HepG2 (cell line): ENCODE measurements around the gene CNKSR3. TPM values are rescaled to one million over a fixed set of nuclear protein-coding genes. Genes with fewer than 3 reads are reported as not detected.

Experiments used
- AGO1 ChIP-seq: fragments of 200-400 bp; formaldehyde crosslinking; IDR thresholded peaks from 2 replicates; pipeline ENCODE4 v1.6.1; 2017; ENCODE audit warnings: mild to moderate bottlenecking, low read depth, low read length, moderate library complexity; ENCODE audit not compliant: poor library complexity, severe bottlenecking
- EZH2 ChIP-seq: conservative IDR thresholded peaks from 2 replicates; pipeline ENCODE4 v1.6.1; 2012; ENCODE audit warnings: mild to moderate bottlenecking, low read depth, low read length, moderate library complexity
- FOXA3 ChIP-seq: IDR thresholded peaks from 2 replicates; pipeline ENCODE4 v1.6.1; 2016; ENCODE audit warnings: missing genetic modification reagents, missing compliant biosample characterization
- HES4 ChIP-seq: sonication (generic); formaldehyde crosslinking; IDR thresholded peaks from 2 replicates; pipeline ENCODE4 v1.9.0; 2021; ENCODE audit warnings: mild to moderate bottlenecking, missing genetic modification reagents, borderline replicate concordance
- HNRNPLL ChIP-seq: fragments of 200-400 bp; formaldehyde crosslinking; IDR thresholded peaks from 2 replicates; pipeline ENCODE4 v1.6.1; 2017; ENCODE audit warnings: mild to moderate bottlenecking, low read depth, low read length; ENCODE audit not compliant: poor library complexity, severe bottlenecking
- KDM3A ChIP-seq: IDR thresholded peaks from 2 replicates; pipeline ENCODE4 v1.6.1; 2018; ENCODE audit warnings: low read depth, missing compliant biosample characterization
- KLF16 ChIP-seq, 2 experiments: sonication (generic) in 1 of 2; formaldehyde crosslinking in 1 of 2; IDR thresholded peaks; 2 replicates each; pipeline versions ENCODE4 v1.6.1 to v1.8.0; 2016 to 2023; ENCODE audit warnings: missing genetic modification reagents in 2 of 2, missing compliant biosample characterization in 1 of 2
- MAF1 ChIP-seq: sonication (generic); formaldehyde crosslinking; IDR thresholded peaks from 2 replicates; pipeline ENCODE4 v1.5.0; 2020; ENCODE audit warnings: missing genetic modification reagents, borderline replicate concordance
- NFYB ChIP-seq: sonication (generic); formaldehyde crosslinking; IDR thresholded peaks from 2 replicates; pipeline ENCODE4 v1.4.0; 2020; ENCODE audit warnings: missing genetic modification reagents
- TBL1XR1 ChIP-seq: fragments of 150-350 bp; IDR thresholded peaks from 2 replicates; pipeline ENCODE4 v1.6.1; 2014; ENCODE audit warnings: borderline replicate concordance, low read length; ENCODE audit not compliant: partially characterized antibody
- ZKSCAN5 ChIP-seq: sonication (generic); formaldehyde crosslinking; IDR thresholded peaks from 2 replicates; pipeline ENCODE4 v1.5.1; 2020; ENCODE audit warnings: mild to moderate bottlenecking, missing genetic modification reagents
- ZNF207 ChIP-seq: fragments of 450-650 bp; IDR thresholded peaks from 2 replicates; pipeline ENCODE4 v1.6.1; 2016; ENCODE audit warnings: antibody characterized with exemption, borderline replicate concordance
- ZNF225 ChIP-seq: sonication (generic); formaldehyde crosslinking; IDR thresholded peaks from 2 replicates; pipeline ENCODE4 v1.4.0; 2020; ENCODE audit warnings: mild to moderate bottlenecking, missing genetic modification reagents
- ZNF558 ChIP-seq: sonication (generic); formaldehyde crosslinking; IDR thresholded peaks from 2 replicates; pipeline ENCODE4 v1.9.0; 2022; ENCODE audit warnings: mild to moderate bottlenecking, missing genetic modification reagents, borderline replicate concordance
- ZNF768 ChIP-seq: sonication (generic); formaldehyde crosslinking; IDR thresholded peaks from 2 replicates; pipeline ENCODE4 v1.4.0; 2020; ENCODE audit warnings: missing genetic modification reagents
- polyA plus RNA-seq, 8 experiments: library from polyadenylated mRNA; depleted of rRNA in 3 of 8; stranded (reverse) in 7 of 8; unstranded in 1 of 8; fragments of >200 nt; fragmentation: Illumina TruSeq in 4 of 8; extraction: Trizol in 4 of 8; gene quantifications; 2 replicates each; pipeline versions ENCODE4 v1.2.1 to v1.2.3, GENCODE V29; 2011 to 2016; ENCODE audit warnings: low read depth in 4 of 8, missing spikeins in 1 of 8, mixed read lengths in 1 of 8; ENCODE audit not compliant: insufficient read depth in 1 of 8
- total RNA-seq, 5 experiments: library from RNA; depleted of rRNA; stranded (reverse); fragments of >200 nt; fragmentation: Illumina TruSeq; extraction: Trizol; gene quantifications; 2 replicates each; pipeline ENCODE4 v1.2.3, GENCODE V29; 2016; ENCODE audit warnings: low read depth in 1 of 5
- TF ChIP-seq, protein P1 (sequence below): sonication (generic); formaldehyde crosslinking; IDR thresholded peaks from 2 replicates; pipeline ENCODE4 v1.8.0; 2022; ENCODE audit warnings: missing genetic modification reagents, mild to moderate bottlenecking, moderate library complexity, borderline replicate concordance
- TF ChIP-seq, protein P2 (sequence below): sonication (generic); formaldehyde crosslinking; IDR thresholded peaks from 2 replicates; pipeline ENCODE4 v1.4.0; 2020; ENCODE audit warnings: missing genetic modification reagents, borderline replicate concordance
- TF ChIP-seq, protein P3 (sequence below): sonication (generic); formaldehyde crosslinking; IDR thresholded peaks from 2 replicates; pipeline ENCODE4 v1.8.0; 2023; ENCODE audit warnings: mild to moderate bottlenecking, missing genetic modification reagents
- TF ChIP-seq, protein P4 (sequence below): sonication (generic); formaldehyde crosslinking; IDR thresholded peaks from 2 replicates; pipeline ENCODE4 v1.4.0; 2020; ENCODE audit warnings: mild to moderate bottlenecking, missing genetic modification reagents, borderline replicate concordance

CNKSR3 gene
- total and polyA plus RNA-seq, 2 of the 13 experiments (the other 11 are each of a cell fraction or from before 2014, with no cell fraction given): 9.2 to 38.6 TPM

DNA sequence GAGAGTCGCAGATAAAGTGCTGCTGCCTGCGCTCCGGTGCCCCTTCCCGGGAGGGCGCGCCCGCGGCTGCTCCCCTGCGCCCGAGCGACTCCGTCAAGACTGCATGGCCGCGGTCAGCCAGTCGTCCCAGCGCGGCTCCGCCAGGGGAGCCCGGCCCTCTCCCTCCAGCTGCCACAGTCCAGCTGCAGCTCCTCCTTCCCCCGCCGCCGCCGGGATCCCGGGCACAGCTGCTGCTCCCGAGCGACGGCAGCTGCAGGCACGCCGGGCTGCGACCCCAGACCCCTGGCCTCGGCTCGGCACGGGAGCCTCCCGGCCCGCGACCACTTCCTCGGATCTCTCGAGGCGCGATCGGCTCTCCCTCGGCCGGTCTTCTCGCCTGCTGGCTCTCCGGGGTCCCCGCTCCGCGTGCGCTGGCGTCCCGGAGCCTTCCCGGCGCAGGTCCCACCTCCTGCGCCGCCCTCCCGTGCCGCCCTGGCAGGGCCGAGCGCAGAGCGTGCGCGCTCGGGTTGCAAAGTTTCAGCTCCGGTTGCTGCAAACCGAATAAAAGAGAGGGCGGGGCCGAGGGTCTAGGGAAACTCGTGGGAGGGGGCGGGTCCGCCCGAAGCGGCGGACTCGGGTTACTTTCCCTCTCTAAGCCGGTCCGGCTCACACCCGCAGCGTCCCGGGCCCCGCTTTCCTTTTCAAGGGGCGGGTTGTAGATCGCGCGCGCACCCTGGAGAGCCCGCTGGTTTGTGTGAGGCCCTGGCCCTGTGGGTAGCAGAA, at the start of gene CNKSR3 (continued):
- TF ChIP-seq, protein P1, sequence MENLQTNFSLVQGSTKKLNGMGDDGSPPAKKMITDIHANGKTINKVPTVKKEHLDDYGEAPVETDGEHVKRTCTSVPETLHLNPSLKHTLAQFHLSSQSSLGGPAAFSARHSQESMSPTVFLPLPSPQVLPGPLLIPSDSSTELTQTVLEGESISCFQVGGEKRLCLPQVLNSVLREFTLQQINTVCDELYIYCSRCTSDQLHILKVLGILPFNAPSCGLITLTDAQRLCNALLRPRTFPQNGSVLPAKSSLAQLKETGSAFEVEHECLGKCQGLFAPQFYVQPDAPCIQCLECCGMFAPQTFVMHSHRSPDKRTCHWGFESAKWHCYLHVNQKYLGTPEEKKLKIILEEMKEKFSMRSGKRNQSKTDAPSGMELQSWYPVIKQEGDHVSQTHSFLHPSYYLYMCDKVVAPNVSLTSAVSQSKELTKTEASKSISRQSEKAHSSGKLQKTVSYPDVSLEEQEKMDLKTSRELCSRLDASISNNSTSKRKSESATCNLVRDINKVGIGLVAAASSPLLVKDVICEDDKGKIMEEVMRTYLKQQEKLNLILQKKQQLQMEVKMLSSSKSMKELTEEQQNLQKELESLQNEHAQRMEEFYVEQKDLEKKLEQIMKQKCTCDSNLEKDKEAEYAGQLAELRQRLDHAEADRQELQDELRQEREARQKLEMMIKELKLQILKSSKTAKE (CRISPR knock-in tag): no peak
- TF ChIP-seq ZKSCAN5 (CRISPR knock-in tag) (no peak; the same call in 1 of the 2 replicates), MAF1 (no peak), TBL1XR1 (no peak), ZNF768 (peak; percentile 62), ZNF558 (CRISPR knock-in tag) (peak; percentile 53; the same call in 1 of the 2 replicates), KLF16 (CRISPR knock-in tag; IDR thresholded peaks at IDR 0.05) (peak in 1 of 2 experiments; percentile 98; a peak in 2 of 4 replicates), ZNF207 (no peak), EZH2 (no peak), KDM3A (peak; percentile 88), ZNF225 (CRISPR knock-in tag) (peak; percentile 41; the same call in 1 of the 2 replicates), HNRNPLL (peak; percentile 89), FOXA3 (CRISPR knock-in tag) (peak; percentile 69), AGO1 (no peak), HES4 (peak; percentile 61; the same call in 1 of the 2 replicates), NFYB (CRISPR knock-in tag) (peak; percentile 46; the same call in 1 of the 2 replicates)
- TF ChIP-seq, protein P2, sequence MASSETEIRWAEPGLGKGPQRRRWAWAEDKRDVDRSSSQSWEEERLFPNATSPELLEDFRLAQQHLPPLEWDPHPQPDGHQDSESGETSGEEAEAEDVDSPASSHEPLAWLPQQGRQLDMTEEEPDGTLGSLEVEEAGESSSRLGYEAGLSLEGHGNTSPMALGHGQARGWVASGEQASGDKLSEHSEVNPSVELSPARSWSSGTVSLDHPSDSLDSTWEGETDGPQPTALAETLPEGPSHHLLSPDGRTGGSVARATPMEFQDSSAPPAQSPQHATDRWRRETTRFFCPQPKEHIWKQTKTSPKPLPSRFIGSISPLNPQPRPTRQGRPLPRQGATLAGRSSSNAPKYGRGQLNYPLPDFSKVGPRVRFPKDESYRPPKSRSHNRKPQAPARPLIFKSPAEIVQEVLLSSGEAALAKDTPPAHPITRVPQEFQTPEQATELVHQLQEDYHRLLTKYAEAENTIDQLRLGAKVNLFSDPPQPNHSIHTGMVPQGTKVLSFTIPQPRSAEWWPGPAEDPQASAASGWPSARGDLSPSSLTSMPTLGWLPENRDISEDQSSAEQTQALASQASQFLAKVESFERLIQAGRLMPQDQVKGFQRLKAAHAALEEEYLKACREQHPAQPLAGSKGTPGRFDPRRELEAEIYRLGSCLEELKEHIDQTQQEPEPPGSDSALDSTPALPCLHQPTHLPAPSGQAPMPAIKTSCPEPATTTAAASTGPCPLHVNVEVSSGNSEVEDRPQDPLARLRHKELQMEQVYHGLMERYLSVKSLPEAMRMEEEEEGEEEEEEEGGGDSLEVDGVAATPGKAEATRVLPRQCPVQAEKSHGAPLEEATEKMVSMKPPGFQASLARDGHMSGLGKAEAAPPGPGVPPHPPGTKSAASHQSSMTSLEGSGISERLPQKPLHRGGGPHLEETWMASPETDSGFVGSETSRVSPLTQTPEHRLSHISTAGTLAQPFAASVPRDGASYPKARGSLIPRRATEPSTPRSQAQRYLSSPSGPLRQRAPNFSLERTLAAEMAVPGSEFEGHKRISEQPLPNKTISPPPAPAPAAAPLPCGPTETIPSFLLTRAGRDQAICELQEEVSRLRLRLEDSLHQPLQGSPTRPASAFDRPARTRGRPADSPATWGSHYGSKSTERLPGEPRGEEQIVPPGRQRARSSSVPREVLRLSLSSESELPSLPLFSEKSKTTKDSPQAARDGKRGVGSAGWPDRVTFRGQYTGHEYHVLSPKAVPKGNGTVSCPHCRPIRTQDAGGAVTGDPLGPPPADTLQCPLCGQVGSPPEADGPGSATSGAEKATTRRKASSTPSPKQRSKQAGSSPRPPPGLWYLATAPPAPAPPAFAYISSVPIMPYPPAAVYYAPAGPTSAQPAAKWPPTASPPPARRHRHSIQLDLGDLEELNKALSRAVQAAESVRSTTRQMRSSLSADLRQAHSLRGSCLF (CRISPR knock-in tag): no peak
- TF ChIP-seq, protein P3, sequence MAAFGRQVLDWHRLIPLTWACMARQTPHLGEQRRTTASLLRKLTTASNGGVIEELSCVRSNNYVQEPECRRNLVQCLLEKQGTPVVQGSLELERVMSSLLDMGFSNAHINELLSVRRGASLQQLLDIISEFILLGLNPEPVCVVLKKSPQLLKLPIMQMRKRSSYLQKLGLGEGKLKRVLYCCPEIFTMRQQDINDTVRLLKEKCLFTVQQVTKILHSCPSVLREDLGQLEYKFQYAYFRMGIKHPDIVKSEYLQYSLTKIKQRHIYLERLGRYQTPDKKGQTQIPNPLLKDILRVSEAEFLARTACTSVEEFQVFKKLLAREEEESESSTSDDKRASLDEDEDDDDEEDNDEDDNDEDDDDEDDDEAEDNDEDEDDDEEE (CRISPR knock-in tag): no peak; the same call in 1 of the 2 replicates
- TF ChIP-seq, protein P4, sequence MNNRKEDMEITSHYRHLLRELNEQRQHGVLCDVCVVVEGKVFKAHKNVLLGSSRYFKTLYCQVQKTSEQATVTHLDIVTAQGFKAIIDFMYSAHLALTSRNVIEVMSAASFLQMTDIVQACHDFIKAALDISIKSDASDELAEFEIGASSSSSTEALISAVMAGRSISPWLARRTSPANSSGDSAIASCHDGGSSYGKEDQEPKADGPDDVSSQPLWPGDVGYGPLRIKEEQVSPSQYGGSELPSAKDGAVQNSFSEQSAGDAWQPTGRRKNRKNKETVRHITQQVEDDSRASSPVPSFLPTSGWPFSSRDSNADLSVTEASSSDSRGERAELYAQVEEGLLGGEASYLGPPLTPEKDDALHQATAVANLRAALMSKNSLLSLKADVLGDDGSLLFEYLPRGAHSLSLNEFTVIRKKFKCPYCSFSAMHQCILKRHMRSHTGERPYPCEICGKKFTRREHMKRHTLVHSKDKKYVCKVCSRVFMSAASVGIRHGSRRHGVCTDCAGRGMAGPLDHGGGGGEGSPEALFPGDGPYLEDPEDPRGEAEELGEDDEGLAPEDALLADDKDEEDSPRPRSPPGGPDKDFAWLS (CRISPR knock-in tag): no peak
